Osteoblast (primary cell): ENCODE results near the gene MIF. TPM values are rescaled to one million over a fixed set of nuclear protein-coding genes. Genes with fewer than 3 reads are reported as not detected.

Source experiments
- DNase-seq: peaks from one replicate; pipeline ENCODE4 v3.0.0; 2011; ENCODE audit warnings: low spot score, mixed read lengths; ENCODE audit not compliant: insufficient read length; ENCODE audit errors: missing footprints
- H2AFZ ChIP-seq: 2 replicates; pipeline ENCODE4 v1.6.0; 2011; ENCODE audit warnings: mild to moderate bottlenecking, low read length
- H3K27ac ChIP-seq: 2 replicates; pipeline ENCODE4 v1.5.1; 2011; ENCODE audit warnings: mild to moderate bottlenecking, low read depth, low read length, moderate library complexity
- H3K27me3 ChIP-seq: 2 replicates; pipeline ENCODE4 v1.6.0; 2012; ENCODE audit warnings: mild to moderate bottlenecking, control low read depth, inconsistent platforms, low read length, moderate library complexity; ENCODE audit not compliant: insufficient read depth
- H3K36me3 ChIP-seq: 2 replicates; pipeline ENCODE4 v1.5.1; 2011; ENCODE audit warnings: mild to moderate bottlenecking, low read length, control low read depth, moderate library complexity; ENCODE audit not compliant: insufficient read depth
- H3K4me1 ChIP-seq: 2 replicates; pipeline ENCODE4 v1.5.1; 2011; ENCODE audit warnings: mild to moderate bottlenecking, low read length, control low read depth, moderate library complexity; ENCODE audit not compliant: insufficient read depth
- H3K4me2 ChIP-seq: 2 replicates; pipeline ENCODE4 v1.6.0; 2011; ENCODE audit warnings: mild to moderate bottlenecking, low read length; ENCODE audit not compliant: insufficient read depth
- H3K4me3 ChIP-seq: fragments of 200-600 bp; sonication (generic); 3 replicates; pipeline ENCODE4 v1.5.1; 2012; ENCODE audit warnings: mild to moderate bottlenecking, low read length, inconsistent platforms; ENCODE audit not compliant: insufficient read depth
- H3K79me2 ChIP-seq: 2 replicates; pipeline ENCODE4 v1.6.0; 2012; ENCODE audit warnings: mild to moderate bottlenecking, low read length, control low read depth, inconsistent platforms; ENCODE audit not compliant: insufficient read depth
- H3K9me3 ChIP-seq: 2 replicates; pipeline ENCODE4 v1.5.1; 2011; ENCODE audit warnings: low read depth, low read length, control low read depth
- H4K20me1 ChIP-seq: 2 replicates; pipeline ENCODE4 v1.6.0; 2012; ENCODE audit warnings: mild to moderate bottlenecking, low read length, control low read depth; ENCODE audit not compliant: insufficient read depth
- total RNA-seq: library from RNA; depleted of rRNA; stranded (reverse); fragments of >200 nt; gene quantifications from 2 replicates; pipeline ENCODE4 v1.2.3, GENCODE V29; 2012
- TF ChIP-seq, protein P1 (sequence below): IDR thresholded peaks from 2 replicates; pipeline ENCODE4 v1.5.1; 2011; ENCODE audit warnings: mild to moderate bottlenecking, low read depth, low read length, moderate library complexity; ENCODE audit errors: extremely low read depth

The MIF gene
- total RNA-seq, 1 donor = 131 TPM

- H3K4me3 ChIP-seq = no peak overlapping the region
- H3K9me3 ChIP-seq = no peaks in the 10 kb centered on the region
- peak; percentile 92 for DNase-seq
- peak overlapping the region; percentile 49 for H2AFZ ChIP-seq
- peak overlapping the region; percentile 73 for H3K27ac ChIP-seq
- no peaks in the 10 kb centered on the region for H3K27me3 ChIP-seq
- H4K20me1 ChIP-seq = no peaks in the 10 kb centered on the region
- no peaks in the 10 kb centered on the region for H3K36me3 ChIP-seq
- H3K4me2 ChIP-seq = peak overlapping the region; percentile 9
- no peaks in the 10 kb centered on the region for H3K79me2 ChIP-seq
- TF ChIP-seq, protein P1, sequence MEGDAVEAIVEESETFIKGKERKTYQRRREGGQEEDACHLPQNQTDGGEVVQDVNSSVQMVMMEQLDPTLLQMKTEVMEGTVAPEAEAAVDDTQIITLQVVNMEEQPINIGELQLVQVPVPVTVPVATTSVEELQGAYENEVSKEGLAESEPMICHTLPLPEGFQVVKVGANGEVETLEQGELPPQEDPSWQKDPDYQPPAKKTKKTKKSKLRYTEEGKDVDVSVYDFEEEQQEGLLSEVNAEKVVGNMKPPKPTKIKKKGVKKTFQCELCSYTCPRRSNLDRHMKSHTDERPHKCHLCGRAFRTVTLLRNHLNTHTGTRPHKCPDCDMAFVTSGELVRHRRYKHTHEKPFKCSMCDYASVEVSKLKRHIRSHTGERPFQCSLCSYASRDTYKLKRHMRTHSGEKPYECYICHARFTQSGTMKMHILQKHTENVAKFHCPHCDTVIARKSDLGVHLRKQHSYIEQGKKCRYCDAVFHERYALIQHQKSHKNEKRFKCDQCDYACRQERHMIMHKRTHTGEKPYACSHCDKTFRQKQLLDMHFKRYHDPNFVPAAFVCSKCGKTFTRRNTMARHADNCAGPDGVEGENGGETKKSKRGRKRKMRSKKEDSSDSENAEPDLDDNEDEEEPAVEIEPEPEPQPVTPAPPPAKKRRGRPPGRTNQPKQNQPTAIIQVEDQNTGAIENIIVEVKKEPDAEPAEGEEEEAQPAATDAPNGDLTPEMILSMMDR = peak; percentile 32
- peaks cover 14% of the 10 kb centered on the region for H3K4me1 ChIP-seq
Measured at GRCh38 chr22:23888615-23889401, 5.4 kb upstream of the MIF start.

GRCh38 chr22:23889620-23890019 lies 4.6 kb upstream of the MIF start:
- Histone ChIP-seq H3K4me1 (peaks cover 15% of the 10 kb centered on the region), H3K27me3 (no peaks in the 10 kb centered on the region), H3K9me3 (no peaks in the 10 kb centered on the region), H3K4me3 (no peak overlapping the region), H3K36me3 (no peaks in the 10 kb centered on the region), H3K79me2 (peaks cover under 1% of the 10 kb centered on the region), H4K20me1 (no peaks in the 10 kb centered on the region), H2AFZ (no peak overlapping the region), H3K4me2 (no peak overlapping the region), H3K27ac (no peak overlapping the region)
- TF ChIP-seq, protein P1 = no peak
- peak; percentile 8 for DNase-seq

DNA sequence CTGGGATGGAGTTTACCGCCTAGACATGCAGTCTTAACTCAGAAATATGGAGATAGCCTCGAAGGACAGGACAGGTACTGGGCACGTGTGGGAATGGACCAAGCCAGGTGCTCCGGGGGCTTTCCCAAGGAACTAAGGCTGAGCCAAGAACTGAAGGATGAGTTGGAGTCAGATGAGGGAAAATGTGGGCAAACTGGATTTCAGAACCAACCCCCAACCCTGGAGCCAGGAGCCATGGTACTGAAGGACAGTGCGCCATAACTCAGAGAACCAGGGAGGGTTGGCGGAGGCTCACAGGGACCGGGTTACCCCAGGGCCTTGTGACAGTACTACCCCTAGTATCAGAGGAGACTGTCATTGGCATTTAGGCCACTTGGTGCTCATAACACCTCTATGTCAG lies 2.5 kb upstream of the MIF start:
- Histone ChIP-seq H3K36me3 (peaks cover 9% of the 10 kb centered on the region), H2AFZ (no peak overlapping the region), H3K9me3 (no peaks in the 10 kb centered on the region), H3K4me3 (no peak overlapping the region), H3K79me2 (peaks cover 22% of the 10 kb centered on the region), H3K27me3 (no peaks in the 10 kb centered on the region), H3K27ac (no peak overlapping the region), H3K4me1 (peaks cover 24% of the 10 kb centered on the region), H4K20me1 (peaks cover 14% of the 10 kb centered on the region), H3K4me2 (no peak overlapping the region)
- DNase-seq = no peak
- TF ChIP-seq, protein P1 = no peak

DNA sequence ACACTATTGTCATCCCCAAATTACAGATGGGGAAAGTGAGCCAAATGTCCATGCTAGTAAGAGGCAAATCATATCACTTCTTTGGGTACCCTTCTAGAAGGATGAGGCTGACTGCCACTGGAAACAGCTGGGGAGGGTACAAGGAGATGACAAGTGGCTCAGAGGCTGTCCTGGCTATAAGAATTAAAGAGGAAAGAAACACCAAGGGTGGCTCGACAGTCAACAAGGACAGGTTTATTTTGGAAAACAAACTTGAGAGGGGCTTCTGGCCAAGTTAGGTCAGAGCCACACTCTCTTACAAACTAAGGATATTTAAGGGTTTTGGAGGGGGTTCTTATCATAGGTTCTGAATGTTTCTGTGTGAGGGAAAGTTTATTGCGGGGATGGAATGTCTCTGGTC lies 2.1 kb upstream of the MIF start:
- Histone ChIP-seq H3K4me1 (peaks cover 24% of the 10 kb centered on the region), H3K4me3 (no peak overlapping the region), H3K27me3 (no peaks in the 10 kb centered on the region), H3K27ac (no peak overlapping the region), H3K36me3 (peaks cover 13% of the 10 kb centered on the region), H3K4me2 (no peak overlapping the region), H4K20me1 (peaks cover 14% of the 10 kb centered on the region), H3K9me3 (no peaks in the 10 kb centered on the region), H3K79me2 (peaks cover 22% of the 10 kb centered on the region), H2AFZ (no peak overlapping the region)
- no peak for DNase-seq
- TF ChIP-seq, protein P1 = no peak
